Skeletal muscle tissue (tissue), 4 donors: ENCODE results near the gene FNDC5. TPM values are rescaled to one million over a fixed set of nuclear protein-coding genes. Genes with fewer than 3 reads are reported as not detected.

Source experiments
- H3K27ac ChIP-seq: one replicate; pipeline ENCODE4 v1.7.0; 2013; ENCODE audit warnings: mild to moderate bottlenecking, low read depth, low read length, inconsistent platforms
- H3K27me3 ChIP-seq, 3 donors: one replicate each; pipeline ENCODE4 v1.7.0; 2013; ENCODE audit warnings: low read length in 3 of 3; ENCODE audit not compliant: control insufficient read depth in 3 of 3, insufficient read depth in 3 of 3
- H3K36me3 ChIP-seq, 3 donors: one replicate each; pipeline ENCODE4 v1.7.0; 2013; ENCODE audit warnings: low read length in 3 of 3; ENCODE audit not compliant: control insufficient read depth in 3 of 3, insufficient read depth in 3 of 3
- H3K4me1 ChIP-seq, 3 donors: one replicate each; pipeline ENCODE4 v1.7.0; 2013; ENCODE audit warnings: low read length in 3 of 3, mild to moderate bottlenecking in 3 of 3; ENCODE audit not compliant: control insufficient read depth in 3 of 3, insufficient read depth in 3 of 3
- H3K4me3 ChIP-seq, 3 donors: one replicate each; pipeline ENCODE4 v1.7.0; 2013; ENCODE audit warnings: low read length in 3 of 3
- H3K9ac ChIP-seq, 3 donors: one replicate each; pipeline ENCODE4 v1.7.0; 2013; ENCODE audit warnings: low read length in 3 of 3, mild to moderate bottlenecking in 3 of 3, moderate library complexity in 2 of 3, low read depth in 1 of 3
- H3K9me3 ChIP-seq, 3 donors: one replicate each; pipeline ENCODE4 v1.7.0; 2013; ENCODE audit warnings: low read length in 3 of 3; ENCODE audit not compliant: control insufficient read depth in 3 of 3
- total RNA-seq: library from RNA; depleted of rRNA; stranded (reverse); fragments of >200 nt; gene quantifications from one replicate; pipeline ENCODE4 v1.2.3, GENCODE V29; 2014
- donor health status: Osteomylitis.

Gene FNDC5
- total RNA-seq, 1 donor from 2014 or later, result 366 TPM

DNA sequence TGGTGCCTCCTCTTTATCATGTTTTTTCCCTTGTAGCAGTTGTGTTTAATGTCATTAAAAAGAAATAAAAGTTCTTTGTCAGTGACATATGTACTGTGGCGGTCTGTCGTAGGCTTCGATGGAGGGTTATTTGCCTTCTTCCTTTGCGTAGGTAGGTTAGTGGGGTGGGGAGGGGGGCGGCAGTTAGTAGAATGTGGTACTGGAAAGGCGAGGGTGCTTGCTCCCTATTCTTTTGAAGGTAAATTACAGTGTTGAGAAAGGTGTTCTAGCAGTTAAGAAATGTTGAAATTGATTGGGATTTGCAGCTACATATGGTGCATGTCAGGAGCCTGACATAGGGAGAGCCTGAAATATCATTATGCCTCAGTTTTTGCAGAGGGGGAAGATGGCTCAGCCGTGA is 11.9 kb downstream of the FNDC5 start:
- Histone ChIP-seq H3K27ac (no peak overlapping the region), H3K36me3 (peaks cover 11 to 37% (median 28%) of the 10 kb centered on the region in 3 donors)

DNA sequence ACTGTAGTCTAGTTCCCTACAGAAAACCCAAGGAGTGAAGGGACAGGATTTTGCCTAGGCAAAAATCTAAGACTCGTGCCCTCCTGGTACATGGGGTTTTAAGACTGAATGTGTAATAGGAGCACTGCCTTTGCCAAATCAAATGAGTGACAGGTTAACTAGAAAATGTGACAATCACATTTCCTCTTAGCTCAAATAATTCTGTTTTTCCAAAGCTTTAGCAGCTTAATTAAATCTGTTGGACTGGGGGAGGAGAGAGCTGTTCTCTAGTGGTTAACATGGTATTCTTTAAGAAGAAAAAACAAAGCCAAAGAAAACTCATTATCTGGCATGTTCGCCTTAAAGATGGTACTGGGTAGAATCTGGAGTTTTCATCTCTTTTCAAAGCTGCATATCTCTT is 12.6 kb downstream of the FNDC5 start:
- Histone ChIP-seq H3K4me1 (peaks cover 22 to 32% (median 25%) of the 10 kb centered on the region in 3 donors), H3K9ac (no peak overlapping the region), H3K36me3 (peaks cover 11 to 40% (median 24%) of the 10 kb centered on the region in 3 donors), H3K9me3 (no peaks in the 10 kb centered on the region), H3K4me3 (no peak overlapping the region), H3K27ac (no peak overlapping the region), H3K27me3 (no peaks in the 10 kb centered on the region)

More for the DNA sequence above, 11.9 kb downstream of the FNDC5 start:
- Histone ChIP-seq H3K4me1 (peaks cover 26 to 39% (median 32%) of the 10 kb centered on the region in 3 donors), H3K27me3 (no peaks in the 10 kb centered on the region), H3K4me3 (no peak overlapping the region), H3K9ac (no peak overlapping the region), H3K9me3 (no peaks in the 10 kb centered on the region)

- no peaks in the 10 kb centered on the region for H3K27me3 ChIP-seq
- no peak overlapping the region for H3K9ac ChIP-seq
- H3K4me1 ChIP-seq, result peaks cover 7 to 16% (median 14%) of the 10 kb centered on the region in 3 donors
- no peak overlapping the region for H3K4me3 ChIP-seq
- no peaks in the 10 kb centered on the region for H3K9me3 ChIP-seq
- H3K27ac ChIP-seq, result no peak overlapping the region
- H3K36me3 ChIP-seq, result peaks cover 6 to 38% (median 18%) of the 10 kb centered on the region in 3 donors
These were observed 14.7 kb downstream of the FNDC5 start for GRCh38 chr1:32855861-32856617.

DNA sequence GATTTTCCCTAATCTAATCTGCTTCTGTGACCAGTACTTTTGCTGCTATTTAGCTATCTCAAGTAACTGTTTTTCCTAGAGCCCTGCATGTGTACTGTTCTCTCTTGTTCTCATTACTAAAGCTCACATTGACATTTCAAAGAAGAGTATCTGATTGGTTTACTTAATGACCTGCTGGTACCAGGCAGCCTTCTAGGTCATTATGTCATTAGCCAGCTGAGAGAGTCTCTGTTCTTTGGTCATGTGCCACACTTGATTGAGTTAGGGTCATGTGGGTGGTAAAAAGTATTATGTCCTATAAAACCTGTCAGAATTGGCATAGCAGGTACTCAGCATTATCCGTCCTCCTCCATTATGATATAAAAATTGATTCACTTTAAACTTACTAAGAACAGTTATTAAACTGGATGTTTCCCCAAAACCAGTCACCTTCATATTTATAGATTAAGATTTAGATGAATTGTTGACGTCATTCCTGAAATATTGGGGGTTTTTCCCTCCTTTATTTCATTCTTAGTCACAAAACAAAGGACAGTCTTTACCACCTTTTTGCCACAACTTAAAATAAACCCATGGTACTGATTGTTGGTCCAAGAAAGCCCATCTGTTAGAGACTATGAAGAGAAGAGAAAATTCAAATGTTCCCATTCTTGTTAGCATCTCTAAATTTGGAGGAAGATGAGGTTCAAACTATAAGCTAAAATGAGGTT is 22.2 kb downstream of the FNDC5 start:
- Histone ChIP-seq H3K9me3 (no peaks in the 10 kb centered on the region), H3K4me3 (no peak overlapping the region), H3K9ac (no peak overlapping the region), H3K27ac (no peak overlapping the region), H3K4me1 (no peaks in the 10 kb centered on the region), H3K27me3 (no peaks in the 10 kb centered on the region), H3K36me3 (peaks cover 0 to 10% (median 0%) of the 10 kb centered on the region in 3 donors)

DNA sequence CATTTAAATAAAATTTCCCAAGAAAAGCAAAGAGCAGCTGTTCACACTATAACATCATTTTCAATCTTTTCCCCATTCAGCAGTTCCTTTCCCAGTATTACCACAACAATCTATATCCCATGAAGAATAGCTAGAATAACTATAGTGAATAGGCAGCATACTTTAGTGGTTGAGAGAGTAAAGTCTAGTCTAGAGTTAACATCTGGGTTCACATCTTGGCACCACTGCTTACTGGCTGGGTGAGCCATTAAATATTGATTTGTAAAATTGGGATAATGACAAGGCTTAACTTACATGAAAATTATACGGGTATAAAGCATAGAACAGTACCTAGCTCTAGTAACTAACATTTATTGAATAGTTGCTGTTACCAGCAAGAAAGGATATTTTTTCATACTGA is 38.8 kb downstream of the FNDC5 start:
- Histone ChIP-seq H3K4me1 (no peaks in the 10 kb centered on the region), H3K36me3 (peaks cover 17 to 57% (median 49%) of the 10 kb centered on the region in 3 donors), H3K27me3 (no peaks in the 10 kb centered on the region), H3K9me3 (no peaks in the 10 kb centered on the region), H3K4me3 (no peak overlapping the region), H3K27ac (no peak overlapping the region), H3K9ac (no peak overlapping the region)

GRCh38 chr1:32830092-32830852 is 40.4 kb downstream of the FNDC5 start:
- Histone ChIP-seq H3K4me1 (no peaks in the 10 kb centered on the region), H3K27me3 (no peaks in the 10 kb centered on the region), H3K4me3 (no peak overlapping the region), H3K9ac (no peak overlapping the region), H3K36me3 (peaks cover 28 to 71% (median 63%) of the 10 kb centered on the region in 3 donors), H3K9me3 (no peaks in the 10 kb centered on the region), H3K27ac (no peak overlapping the region)

DNA sequence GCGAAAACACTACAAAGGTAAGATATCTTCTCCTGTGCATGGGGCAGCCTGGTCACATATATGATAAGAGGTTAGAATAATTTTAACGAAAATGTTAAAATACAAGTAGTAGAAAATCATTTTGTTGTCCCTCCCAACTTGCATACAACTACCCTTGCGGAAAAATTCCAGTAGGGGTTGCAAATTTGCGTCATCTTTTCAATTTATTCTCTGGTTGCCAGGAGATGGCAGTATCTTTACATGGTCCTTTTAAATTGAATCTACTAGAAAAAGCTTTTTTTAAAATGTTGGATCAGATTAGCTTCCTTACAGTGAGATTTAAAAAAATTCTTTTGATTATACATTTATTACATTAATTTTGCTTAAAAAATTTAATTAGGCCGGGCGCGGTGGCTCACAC is 42.4 kb downstream of the FNDC5 start:
- Histone ChIP-seq H3K27me3 (no peaks in the 10 kb centered on the region), H3K4me1 (no peaks in the 10 kb centered on the region), H3K36me3 (peaks cover 28 to 65% (median 59%) of the 10 kb centered on the region in 3 donors), H3K9me3 (no peaks in the 10 kb centered on the region), H3K27ac (no peak overlapping the region), H3K4me3 (no peak overlapping the region), H3K9ac (no peak overlapping the region)

GRCh38 chr1:32825181-32825580 is 45.5 kb downstream of the FNDC5 start:
- peaks cover 25 to 40% (median 39%) of the 10 kb centered on the region in 3 donors for H3K36me3 ChIP-seq
- H3K27me3 ChIP-seq, result no peaks in the 10 kb centered on the region
- H3K4me1 ChIP-seq, result peaks cover 0 to 2% (median 0%) of the 10 kb centered on the region in 3 donors
- H3K4me3 ChIP-seq, result no peak overlapping the region
- no peak overlapping the region for H3K27ac ChIP-seq
- H3K9me3 ChIP-seq, result no peaks in the 10 kb centered on the region
- no peak overlapping the region for H3K9ac ChIP-seq

- no peaks in the 10 kb centered on the region for H3K36me3 ChIP-seq
- no peaks in the 10 kb centered on the region for H3K27me3 ChIP-seq
- peak overlapping the region; percentile 80 to 96 (median 89) for H3K4me3 ChIP-seq
- peak overlapping the region; percentile 95 for H3K27ac ChIP-seq
- H3K9me3 ChIP-seq, result no peaks in the 10 kb centered on the region
- H3K4me1 ChIP-seq, result peaks cover 32 to 45% (median 36%) of the 10 kb centered on the region in 3 donors
- peak overlapping the region; percentile 87 to 98 (median 98) for H3K9ac ChIP-seq
These were observed 51.7 kb downstream of the FNDC5 start for GRCh38 chr1:32818804-32819541.
